A549 (cell line): ENCODE results near the gene SLC6A7.

ENCODE experiments used
- EP300 ChIP-seq, 2 experiments: fragments of >200 bp; sonication (Bioruptor Twin); formaldehyde crosslinking; IDR thresholded peaks; 2 replicates in 1 of 2; 3 replicates in 1 of 2; pipeline ENCODE4 v1.6.1; 2016 to 2017
- JUNB ChIP-seq: fragments of >200 bp; sonication (Bioruptor Twin); formaldehyde crosslinking; IDR thresholded peaks from 2 replicates; pipeline ENCODE4 v1.6.1; 2016
- NPAS2 ChIP-seq: fragments of 250-450 bp; sonication (Bioruptor Pico); IDR thresholded peaks from 2 replicates; pipeline ENCODE4 v1.8.0; 2022; ENCODE audit warnings: mild to moderate bottlenecking, moderate library complexity, borderline replicate concordance
- POLR2A ChIP-seq: IDR thresholded peaks from 2 replicates; pipeline ENCODE4 v1.6.1; 2012; ENCODE audit warnings: mild to moderate bottlenecking, low read length
- RCOR1 ChIP-seq: fragments of 150-350 bp; IDR thresholded peaks from 2 replicates; pipeline ENCODE4 v1.6.1; 2014; ENCODE audit warnings: antibody characterized with exemption, low read length, low read depth
- TF ChIP-seq, protein P1 (sequence below): fragments of >200 bp; sonication (Bioruptor Twin); formaldehyde crosslinking; IDR thresholded peaks from 3 replicates; pipeline ENCODE4 v1.6.1; 2016
- TF ChIP-seq, protein P2 (sequence below): fragments of >200 bp; sonication (Bioruptor Twin); formaldehyde crosslinking; IDR thresholded peaks from 3 replicates; pipeline ENCODE4 v1.5.1; 2016

DNA sequence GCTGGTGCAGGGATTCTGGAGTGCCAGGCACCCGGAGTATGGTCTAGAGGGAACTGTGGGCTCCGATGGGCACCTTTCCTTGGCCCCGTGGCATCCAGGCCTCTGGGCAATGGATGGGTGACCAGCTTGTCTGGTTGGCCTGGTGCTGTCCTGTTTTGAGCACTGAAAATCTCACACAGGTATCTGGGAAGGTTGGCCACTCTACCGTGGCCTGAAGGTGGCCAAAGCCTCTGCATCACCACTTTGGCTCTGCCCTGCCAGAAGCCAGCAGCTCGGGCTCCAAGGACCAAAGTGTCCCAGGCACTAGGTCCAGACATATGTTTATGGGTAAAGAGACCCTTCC is 28.8 kb downstream of the SLC6A7 start:
- TF ChIP-seq, protein P1, sequence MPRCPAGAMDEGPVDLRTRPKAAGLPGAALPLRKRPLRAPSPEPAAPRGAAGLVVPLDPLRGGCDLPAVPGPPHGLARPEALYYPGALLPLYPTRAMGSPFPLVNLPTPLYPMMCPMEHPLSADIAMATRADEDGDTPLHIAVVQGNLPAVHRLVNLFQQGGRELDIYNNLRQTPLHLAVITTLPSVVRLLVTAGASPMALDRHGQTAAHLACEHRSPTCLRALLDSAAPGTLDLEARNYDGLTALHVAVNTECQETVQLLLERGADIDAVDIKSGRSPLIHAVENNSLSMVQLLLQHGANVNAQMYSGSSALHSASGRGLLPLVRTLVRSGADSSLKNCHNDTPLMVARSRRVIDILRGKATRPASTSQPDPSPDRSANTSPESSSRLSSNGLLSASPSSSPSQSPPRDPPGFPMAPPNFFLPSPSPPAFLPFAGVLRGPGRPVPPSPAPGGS = no peak
- TF ChIP-seq, protein P2, sequence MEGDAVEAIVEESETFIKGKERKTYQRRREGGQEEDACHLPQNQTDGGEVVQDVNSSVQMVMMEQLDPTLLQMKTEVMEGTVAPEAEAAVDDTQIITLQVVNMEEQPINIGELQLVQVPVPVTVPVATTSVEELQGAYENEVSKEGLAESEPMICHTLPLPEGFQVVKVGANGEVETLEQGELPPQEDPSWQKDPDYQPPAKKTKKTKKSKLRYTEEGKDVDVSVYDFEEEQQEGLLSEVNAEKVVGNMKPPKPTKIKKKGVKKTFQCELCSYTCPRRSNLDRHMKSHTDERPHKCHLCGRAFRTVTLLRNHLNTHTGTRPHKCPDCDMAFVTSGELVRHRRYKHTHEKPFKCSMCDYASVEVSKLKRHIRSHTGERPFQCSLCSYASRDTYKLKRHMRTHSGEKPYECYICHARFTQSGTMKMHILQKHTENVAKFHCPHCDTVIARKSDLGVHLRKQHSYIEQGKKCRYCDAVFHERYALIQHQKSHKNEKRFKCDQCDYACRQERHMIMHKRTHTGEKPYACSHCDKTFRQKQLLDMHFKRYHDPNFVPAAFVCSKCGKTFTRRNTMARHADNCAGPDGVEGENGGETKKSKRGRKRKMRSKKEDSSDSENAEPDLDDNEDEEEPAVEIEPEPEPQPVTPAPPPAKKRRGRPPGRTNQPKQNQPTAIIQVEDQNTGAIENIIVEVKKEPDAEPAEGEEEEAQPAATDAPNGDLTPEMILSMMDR = no peak
- TF ChIP-seq JUNB (no peak), RCOR1 (no peak), POLR2A (no peak), EP300 (IDR thresholded peaks at IDR 0.05) (no peak), NPAS2 (CRISPR knock-in tag) (no peak)
